GM06990 (cell line): Measurements from ENCODE around the gene SLC16A3.

Source experiments
- DNase-seq: peaks from one replicate; pipeline ENCODE4 v3.0.0-alpha.2; 2011; ENCODE audit not compliant: insufficient read length; ENCODE audit errors: extremely low read depth
- H3K27me3 ChIP-seq: replicated peaks from 2 replicates; pipeline ENCODE4 v1.6.0; 2011; ENCODE audit warnings: low read length; ENCODE audit not compliant: control insufficient read depth, insufficient read depth
- H3K36me3 ChIP-seq: 2 replicates; pipeline ENCODE4 v1.5.1; 2011; ENCODE audit warnings: low read length; ENCODE audit not compliant: control insufficient read depth, insufficient read depth
- H3K4me3 ChIP-seq: replicated peaks from 2 replicates; pipeline ENCODE4 v1.5.1; 2011; ENCODE audit warnings: low read depth, mild to moderate bottlenecking, control low read depth, low read length
- TF ChIP-seq, protein P1 (sequence below): IDR thresholded peaks from 2 replicates; pipeline ENCODE4 v1.5.1; 2011; ENCODE audit warnings: low read length, control low read depth, mild to moderate bottlenecking, inconsistent platforms; ENCODE audit not compliant: insufficient read depth, poor library complexity, severe bottlenecking

SLC16A3 gene

DNA sequence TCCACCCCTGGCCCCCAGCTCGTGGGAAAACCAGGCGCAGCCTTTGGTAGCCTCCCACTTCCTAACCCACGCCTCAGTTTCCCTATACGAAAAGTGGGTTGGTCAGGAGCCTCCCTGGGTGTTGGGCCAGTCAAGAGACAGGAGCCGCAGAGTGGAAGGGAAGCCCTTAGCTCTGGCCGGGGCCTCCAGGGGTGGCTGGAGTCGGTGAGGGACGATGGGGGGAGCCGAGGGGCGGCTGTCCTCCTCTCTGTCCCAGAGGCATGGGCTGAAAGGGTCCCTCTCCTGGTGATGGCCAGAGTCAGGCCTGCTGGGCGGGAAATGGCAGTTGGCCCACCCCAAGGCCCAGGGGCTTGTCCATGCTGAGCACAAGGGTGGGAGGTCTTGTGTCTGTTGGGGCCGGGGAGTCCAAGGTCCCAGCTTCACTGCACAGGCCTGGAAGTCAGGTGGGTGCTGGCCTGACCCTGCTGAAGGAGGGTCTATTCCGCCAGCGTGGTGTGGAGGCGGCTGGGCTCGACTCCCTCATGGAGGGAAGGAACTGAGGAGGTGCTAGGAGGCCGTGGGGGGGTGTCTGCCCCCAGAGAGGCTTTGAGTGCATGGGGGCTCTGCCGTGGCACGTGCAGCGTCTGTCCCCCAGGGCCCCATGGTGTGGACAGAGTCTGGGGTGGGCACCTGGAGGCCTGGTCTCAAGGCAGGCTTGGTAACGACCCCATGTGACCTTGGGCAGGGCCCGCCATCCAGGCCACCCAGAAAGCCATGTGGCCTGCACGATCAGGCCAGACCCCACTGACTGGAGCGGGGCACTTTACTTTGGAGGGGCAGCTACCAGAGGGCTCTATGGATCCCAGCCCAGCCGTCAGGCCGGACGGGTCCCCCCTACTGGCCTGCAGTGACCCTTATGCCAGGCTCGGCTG is 1.1 kb downstream of the SLC16A3 start:
- H3K27me3 ChIP-seq = no peaks in the 10 kb centered on the region
- peak; percentile 42 for DNase-seq
- H3K4me3 ChIP-seq = peak overlapping the region; percentile 70
- TF ChIP-seq, protein P1, sequence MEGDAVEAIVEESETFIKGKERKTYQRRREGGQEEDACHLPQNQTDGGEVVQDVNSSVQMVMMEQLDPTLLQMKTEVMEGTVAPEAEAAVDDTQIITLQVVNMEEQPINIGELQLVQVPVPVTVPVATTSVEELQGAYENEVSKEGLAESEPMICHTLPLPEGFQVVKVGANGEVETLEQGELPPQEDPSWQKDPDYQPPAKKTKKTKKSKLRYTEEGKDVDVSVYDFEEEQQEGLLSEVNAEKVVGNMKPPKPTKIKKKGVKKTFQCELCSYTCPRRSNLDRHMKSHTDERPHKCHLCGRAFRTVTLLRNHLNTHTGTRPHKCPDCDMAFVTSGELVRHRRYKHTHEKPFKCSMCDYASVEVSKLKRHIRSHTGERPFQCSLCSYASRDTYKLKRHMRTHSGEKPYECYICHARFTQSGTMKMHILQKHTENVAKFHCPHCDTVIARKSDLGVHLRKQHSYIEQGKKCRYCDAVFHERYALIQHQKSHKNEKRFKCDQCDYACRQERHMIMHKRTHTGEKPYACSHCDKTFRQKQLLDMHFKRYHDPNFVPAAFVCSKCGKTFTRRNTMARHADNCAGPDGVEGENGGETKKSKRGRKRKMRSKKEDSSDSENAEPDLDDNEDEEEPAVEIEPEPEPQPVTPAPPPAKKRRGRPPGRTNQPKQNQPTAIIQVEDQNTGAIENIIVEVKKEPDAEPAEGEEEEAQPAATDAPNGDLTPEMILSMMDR = no peak
- no peaks in the 10 kb centered on the region for H3K36me3 ChIP-seq

DNA sequence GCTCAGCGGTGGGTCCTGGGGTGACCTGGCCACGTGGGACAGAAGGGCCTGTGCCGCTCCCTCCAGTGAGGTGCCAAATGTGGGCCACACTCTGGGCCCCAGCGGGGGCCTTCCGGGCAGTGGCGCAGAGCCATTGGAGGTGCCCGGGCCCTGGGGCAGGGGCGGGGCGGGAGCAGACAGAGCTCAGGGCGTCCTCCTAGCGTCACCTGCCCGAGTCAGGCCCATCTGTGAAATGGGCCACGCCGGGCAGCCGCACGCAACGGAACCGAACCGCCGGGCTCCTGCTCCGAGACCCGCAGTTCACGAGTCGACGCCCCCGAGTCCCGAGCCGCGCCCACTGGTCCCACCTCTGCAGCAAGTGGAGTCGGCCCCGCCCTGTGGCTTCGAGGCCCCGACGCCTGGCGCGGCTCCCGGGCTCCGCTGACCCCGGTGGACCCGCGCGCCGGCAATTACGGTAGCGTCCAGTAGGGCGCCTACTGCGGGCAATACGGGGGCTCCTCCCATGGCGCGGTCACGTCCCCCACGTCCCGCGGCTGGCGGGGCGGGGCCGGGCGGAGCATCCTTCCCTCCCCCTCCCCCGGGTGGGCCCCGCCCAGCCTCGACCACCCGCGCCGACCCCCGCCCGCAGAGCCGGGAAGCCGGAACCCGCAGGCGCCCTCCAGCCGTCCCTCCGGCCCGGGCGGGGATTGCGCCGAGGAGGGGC is 1.9 kb downstream of the SLC16A3 start:
- H3K27me3 ChIP-seq = no peaks in the 10 kb centered on the region
- H3K4me3 ChIP-seq = peak overlapping the region; percentile 70
- peak; percentile 77 for DNase-seq
- TF ChIP-seq, protein P1 = peak; percentile 26
- H3K36me3 ChIP-seq = no peaks in the 10 kb centered on the region; the same call in 1 of the 2 replicates

DNA sequence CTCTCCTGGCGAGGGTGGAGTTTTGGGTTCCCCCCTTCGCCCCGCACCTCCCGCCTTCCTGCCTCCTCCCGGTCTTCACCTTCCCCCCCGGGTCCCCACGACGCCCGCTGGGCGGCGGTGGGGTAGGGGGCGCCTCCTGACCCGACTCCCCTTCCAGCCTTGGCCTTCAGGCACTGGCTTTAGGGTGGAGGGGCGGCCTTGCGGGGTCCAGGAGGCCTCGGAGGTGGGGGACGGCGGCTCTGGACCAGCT is 2.4 kb downstream of the SLC16A3 start:
- DNase-seq = no peak
- no peaks in the 10 kb centered on the region for H3K27me3 ChIP-seq
- TF ChIP-seq, protein P1 = no peak
- H3K36me3 ChIP-seq = no peaks in the 10 kb centered on the region; the same call in none of the 2 replicates
- peak overlapping the region; percentile 70 for H3K4me3 ChIP-seq

DNA sequence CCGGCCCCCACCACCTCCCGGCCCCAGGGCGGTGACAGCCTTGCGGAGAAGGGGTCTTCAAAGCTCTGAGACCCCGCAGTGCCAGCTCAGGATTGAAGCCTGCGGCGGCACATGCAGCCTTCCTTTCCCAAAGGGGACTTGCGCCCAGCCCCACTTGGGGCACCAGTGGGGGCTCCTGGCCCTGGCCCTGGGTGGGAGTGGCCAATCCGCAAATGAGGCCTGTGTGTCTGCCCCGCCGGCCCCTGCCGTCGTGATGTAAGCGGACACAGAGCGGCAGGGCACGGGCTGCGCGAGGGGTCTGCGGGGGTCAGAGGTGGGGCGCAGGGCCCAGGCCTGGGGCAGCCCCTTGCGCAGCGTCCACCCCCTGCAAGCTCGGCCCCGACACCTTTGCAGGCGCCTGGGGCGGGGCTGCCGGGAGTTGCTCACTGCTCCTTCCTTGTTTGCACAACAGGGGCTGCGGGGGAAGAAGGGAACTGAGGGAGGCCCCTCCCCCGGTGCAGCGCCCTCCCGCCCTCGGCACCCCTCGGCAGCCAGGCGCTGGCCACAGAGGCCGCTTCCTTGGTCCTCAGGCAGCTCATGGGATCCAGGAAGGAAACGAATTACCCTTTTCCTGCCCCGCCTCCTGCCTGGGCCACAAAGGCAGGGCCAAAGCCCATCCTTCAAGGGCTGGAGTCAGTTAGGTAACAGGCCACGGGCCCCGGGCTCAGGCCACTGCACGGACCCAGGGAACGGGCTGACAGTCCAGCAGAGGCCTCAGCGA is 2.9 kb downstream of the SLC16A3 start:
- DNase-seq = peak; percentile 56
- TF ChIP-seq, protein P1 = no peak

DNA sequence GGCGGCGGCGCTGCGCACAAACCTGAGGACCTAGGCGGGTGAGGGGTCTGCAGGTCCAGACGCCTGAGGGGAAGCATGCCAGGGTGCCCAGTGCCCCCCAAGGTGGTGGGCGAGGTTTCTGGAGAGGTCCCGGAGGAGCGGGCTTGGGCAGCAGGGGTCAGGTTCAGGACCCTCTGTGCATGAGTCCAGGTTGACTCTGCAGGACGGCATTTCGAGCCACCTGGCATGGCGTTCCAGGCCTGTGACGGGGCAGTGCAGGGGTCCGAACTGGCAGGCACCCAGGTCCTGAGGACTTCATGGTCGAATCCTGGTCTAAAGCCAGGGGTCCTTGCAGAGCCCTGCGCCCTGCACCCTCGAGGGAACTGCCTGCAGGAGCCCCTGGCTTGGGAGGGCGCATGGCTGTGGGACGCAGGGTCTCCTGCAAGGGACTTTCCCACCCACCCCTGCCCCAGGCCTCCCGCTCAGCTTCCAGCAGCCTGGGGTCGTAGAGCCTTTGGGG is 3.5 kb downstream of the SLC16A3 start:
- Histone ChIP-seq H3K36me3 (peaks cover 2% of the 10 kb centered on the region), H3K4me3 (peak overlapping the region; percentile 70), H3K27me3 (no peaks in the 10 kb centered on the region)
- DNase-seq = peak; percentile 19
- TF ChIP-seq, protein P1 = no peak

More for the DNA sequence above, 2.9 kb downstream of the SLC16A3 start:
- H3K4me3 ChIP-seq = peak overlapping the region; percentile 70
- H3K36me3 ChIP-seq = no peaks in the 10 kb centered on the region; the same call in none of the 2 replicates
- no peaks in the 10 kb centered on the region for H3K27me3 ChIP-seq
